ENCODE results near the gene SLC27A5. TPM values are rescaled to one million over a fixed set of nuclear protein-coding genes. Genes with fewer than 3 reads are reported as not detected.

Gene SLC27A5
- total RNA-seq, 2 donors from 2014 or later, result 7.1 to 8.5 TPM

- Histone ChIP-seq H3K4me3 (no peak overlapping the region), H3K27ac (peak overlapping the region in 1 of 2 donors; percentile 27), H3K36me3 (peaks cover 9% of the 10 kb centered on the region), H3K27me3 (replicated peaks; ENCODE audit: insufficient read depth) (no peaks in the 10 kb centered on the region), H3K9me3 (no peaks in the 10 kb centered on the region), H3K4me1 (ENCODE audit: control insufficient read depth in 1 of 2, low read depth in 2 of 2) (peaks cover 13 to 23% of the 10 kb centered on the region in 2 donors)
- ATAC-seq (ENCODE audit: insufficient number of reproducible peaks, low FRiP score, low read depth) (no peak), DNase-seq (ENCODE audit: low spot score) (no peak)
- TF ChIP-seq CTCF (IDR thresholded peaks at IDR 0.05), result no peak
Measured at GRCh38 chr19:58521651-58522050, 9.9 kb upstream of the SLC27A5 start.

GRCh38 chr19:58520257-58520599, 8.4 kb upstream of the SLC27A5 start:
- H3K27ac ChIP-seq, result peak overlapping the region; percentile 94 to 98
- no peaks in the 10 kb centered on the region for H3K27me3 ChIP-seq (replicated peaks; ENCODE audit: insufficient read depth)
- DNase-seq (ENCODE audit: low spot score), result no peak
- no peak for ATAC-seq (ENCODE audit: insufficient number of reproducible peaks, low FRiP score, low read depth)
- H3K4me1 ChIP-seq (ENCODE audit: control insufficient read depth in 1 of 2, low read depth in 2 of 2), result peaks cover 13 to 28% of the 10 kb centered on the region in 2 donors
- no peaks in the 10 kb centered on the region for H3K9me3 ChIP-seq
- peak overlapping the region; percentile 97 for H3K4me3 ChIP-seq
- H3K36me3 ChIP-seq, result peaks cover 21% of the 10 kb centered on the region
- no peak for TF ChIP-seq CTCF (IDR thresholded peaks at IDR 0.05)

GRCh38 chr19:58519355-58520256, 7.8 kb upstream of the SLC27A5 start, which contains the start of gene ZBTB45:
TSS of gene ZBTB45 (minus strand) at chr19:58519810. CDS start at chr19:58517673, 2,137 bp downstream.
- no peaks in the 10 kb centered on the region for H3K9me3 ChIP-seq
- peaks cover 13 to 29% of the 10 kb centered on the region in 2 donors for H3K4me1 ChIP-seq (ENCODE audit: control insufficient read depth in 1 of 2, low read depth in 2 of 2)
- peaks cover 21% of the 10 kb centered on the region for H3K36me3 ChIP-seq
- peak within 1 kb of the TSS; percentile 97 for H3K4me3 ChIP-seq
- peak; percentile 63 for DNase-seq (ENCODE audit: low spot score)
- peak; percentile 93 for ATAC-seq (ENCODE audit: insufficient number of reproducible peaks, low FRiP score, low read depth)
- peak within 1 kb of the TSS; percentile 94 to 98 for H3K27ac ChIP-seq
- no peaks in the 10 kb centered on the region for H3K27me3 ChIP-seq (replicated peaks; ENCODE audit: insufficient read depth)
- peak; percentile 63 for TF ChIP-seq CTCF (IDR thresholded peaks at IDR 0.05)

- DNase-seq (ENCODE audit: low spot score) (no peak), ATAC-seq (ENCODE audit: insufficient number of reproducible peaks, low FRiP score, low read depth) (peak; percentile 37)
- Histone ChIP-seq H3K9me3 (no peaks in the 10 kb centered on the region), H3K36me3 (peaks cover 21% of the 10 kb centered on the region), H3K4me1 (ENCODE audit: control insufficient read depth in 1 of 2, low read depth in 2 of 2) (peaks cover 13 to 32% of the 10 kb centered on the region in 2 donors), H3K27ac (peak overlapping the region; percentile 94 to 98), H3K4me3 (peak overlapping the region; percentile 97), H3K27me3 (replicated peaks; ENCODE audit: insufficient read depth) (no peaks in the 10 kb centered on the region)
- TF ChIP-seq CTCF (IDR thresholded peaks at IDR 0.05), result no peak
Measured at GRCh38 chr19:58519087-58519354, 7.2 kb upstream of the SLC27A5 start.

GRCh38 chr19:58518256-58519086, 6.7 kb upstream of the SLC27A5 start:
- Histone ChIP-seq H3K27me3 (replicated peaks; ENCODE audit: insufficient read depth) (no peaks in the 10 kb centered on the region), H3K36me3 (peaks cover 21% of the 10 kb centered on the region), H3K27ac (peak overlapping the region; percentile 94 to 98), H3K9me3 (no peaks in the 10 kb centered on the region), H3K4me1 (ENCODE audit: control insufficient read depth in 1 of 2, low read depth in 2 of 2) (peaks cover 13 to 37% of the 10 kb centered on the region in 2 donors), H3K4me3 (peak overlapping the region; percentile 97)
- TF ChIP-seq CTCF (IDR thresholded peaks at IDR 0.05), result no peak
- DNase-seq (ENCODE audit: low spot score) (no peak), ATAC-seq (ENCODE audit: insufficient number of reproducible peaks, low FRiP score, low read depth) (no peak)

Data from thoracic aorta (tissue), 2 donors.